SK-N-SH treated with all-trans-retinoic acid at 6 μM for 48 hours (cell line): ENCODE results near the gene C1QTNF9.

Experiments
- ATAC-seq: fragments of 200-7000 bp; cut with Tn5 transposase; 3 replicates; pipeline ENCODE4 v1.9.1; 2020; ENCODE audit warnings: mild to moderate bottlenecking, moderate library complexity
- ARNTL ChIP-seq: fragments of 450-650 bp; formaldehyde crosslinking; IDR thresholded peaks from 2 replicates; pipeline ENCODE4 v1.5.0; 2020; ENCODE audit warnings: low read depth, mild to moderate bottlenecking, moderate library complexity, borderline replicate concordance
- CSDC2 ChIP-seq: fragments of 250-450 bp; sonication (Bioruptor Pico); IDR thresholded peaks from 2 replicates; pipeline ENCODE4 v1.5.0; 2020; ENCODE audit warnings: mild to moderate bottlenecking, moderate library complexity
- ESRRG ChIP-seq: fragments of 250-450 bp; sonication (Bioruptor Pico); IDR thresholded peaks from 2 replicates; pipeline ENCODE4 v1.6.1; 2021; ENCODE audit warnings: mild to moderate bottlenecking
- PPARA ChIP-seq: fragments of 250-450 bp; sonication (Bioruptor Pico); IDR thresholded peaks from 2 replicates; pipeline ENCODE4 v1.5.0; 2020; ENCODE audit warnings: mild to moderate bottlenecking, borderline replicate concordance
- RARB ChIP-seq: fragments of 250-450 bp; sonication (Bioruptor Pico); IDR thresholded peaks from 2 replicates; pipeline ENCODE4 v1.8.0; 2021; ENCODE audit warnings: mild to moderate bottlenecking, moderate library complexity
- SNAI2 ChIP-seq: fragments of 250-450 bp; sonication (Bioruptor Pico); IDR thresholded peaks from 2 replicates; pipeline ENCODE4 v1.5.0; 2020; ENCODE audit warnings: mild to moderate bottlenecking, moderate library complexity
- TCF4 ChIP-seq: fragments of 250-450 bp; sonication (Bioruptor Pico); IDR thresholded peaks from 2 replicates; pipeline ENCODE4 v1.8.0; 2021; ENCODE audit warnings: mild to moderate bottlenecking, moderate library complexity, borderline replicate concordance
- TOX ChIP-seq: fragments of 250-450 bp; sonication (Bioruptor Pico); IDR thresholded peaks from 2 replicates; pipeline ENCODE4 v1.8.0; 2021; ENCODE audit warnings: mild to moderate bottlenecking, moderate library complexity, borderline replicate concordance
- ZC3H10 ChIP-seq: fragments of 250-450 bp; sonication (Bioruptor Pico); IDR thresholded peaks from 2 replicates; pipeline ENCODE4 v1.5.1; 2021; ENCODE audit warnings: mild to moderate bottlenecking, moderate library complexity
- ZFP3 ChIP-seq: fragments of 250-450 bp; sonication (Bioruptor Pico); IDR thresholded peaks from 2 replicates; pipeline ENCODE4 v1.5.0; 2020; ENCODE audit warnings: mild to moderate bottlenecking, moderate library complexity
- ZNF565 ChIP-seq: fragments of 450-650 bp; formaldehyde crosslinking; conservative IDR thresholded peaks from 2 replicates; pipeline ENCODE4 v1.5.0; 2020; ENCODE audit warnings: low read depth, mild to moderate bottlenecking, moderate library complexity
- ZNF70 ChIP-seq: fragments of 450-650 bp; formaldehyde crosslinking; IDR thresholded peaks from 2 replicates; pipeline ENCODE4 v1.5.0; 2020; ENCODE audit warnings: mild to moderate bottlenecking, moderate library complexity
- ZNF8 ChIP-seq: fragments of 450-650 bp; formaldehyde crosslinking; IDR thresholded peaks from 2 replicates; pipeline ENCODE4 v1.5.0; 2020; ENCODE audit warnings: mild to moderate bottlenecking, moderate library complexity
- TF ChIP-seq, protein P1 (sequence below): fragments of 250-450 bp; sonication (Bioruptor Pico); IDR thresholded peaks from 2 replicates; pipeline ENCODE4 v1.5.0; 2020; ENCODE audit warnings: mild to moderate bottlenecking, moderate library complexity
- TF ChIP-seq, protein P2 (sequence below): fragments of 250-450 bp; sonication (Bioruptor Pico); IDR thresholded peaks from 2 replicates; pipeline ENCODE4 v1.5.1; 2020; ENCODE audit warnings: low read depth, mild to moderate bottlenecking, moderate library complexity
- TF ChIP-seq, protein P3 (sequence below): fragments of 250-450 bp; sonication (Bioruptor Pico); IDR thresholded peaks from 2 replicates; pipeline ENCODE4 v1.5.1; 2021; ENCODE audit warnings: mild to moderate bottlenecking, moderate library complexity
- TF ChIP-seq, protein P4 (sequence below): fragments of 250-450 bp; sonication (Bioruptor Pico); IDR thresholded peaks from 2 replicates; pipeline ENCODE4 v1.8.0; 2020; ENCODE audit warnings: mild to moderate bottlenecking, moderate library complexity, borderline replicate concordance
- TF ChIP-seq, protein P5 (sequence below): fragments of 250-450 bp; sonication (Bioruptor Pico); IDR thresholded peaks from 2 replicates; pipeline ENCODE4 v1.8.0; 2021; ENCODE audit warnings: low read depth, mild to moderate bottlenecking, moderate library complexity, borderline replicate concordance

C1QTNF9 gene

DNA sequence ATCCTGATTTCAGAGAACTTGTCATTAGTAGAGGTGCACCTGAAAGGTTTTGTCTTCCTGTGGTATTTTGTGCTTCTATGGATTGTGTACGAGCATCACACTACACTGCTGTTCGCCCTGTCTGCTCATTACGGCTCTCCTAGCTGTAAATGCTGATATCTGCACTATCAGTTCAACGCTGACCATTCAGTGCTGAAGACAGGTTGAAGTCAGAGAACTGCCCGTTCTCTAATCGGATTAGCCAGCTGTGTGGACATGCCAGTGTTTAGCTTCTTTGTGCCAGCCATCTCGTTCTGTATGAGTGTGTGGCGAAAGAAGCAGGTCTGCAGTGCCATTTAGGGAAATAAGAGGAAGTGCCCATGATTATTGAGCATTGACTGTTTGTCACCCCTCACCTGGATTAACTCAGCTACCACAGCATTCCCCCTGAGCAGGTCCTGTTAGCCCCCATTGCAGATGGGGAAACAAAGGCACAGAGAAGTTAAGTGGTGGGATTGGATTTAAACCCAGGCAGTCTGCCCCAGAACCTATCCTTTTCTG, 21.6 kb upstream of the C1QTNF9 start:
- TF ChIP-seq ZFP3 (CRISPR knock-in tag) (no peak), TOX (CRISPR knock-in tag) (no peak), CSDC2 (CRISPR knock-in tag) (no peak), RARB (CRISPR knock-in tag) (no peak)
- TF ChIP-seq, protein P1, sequence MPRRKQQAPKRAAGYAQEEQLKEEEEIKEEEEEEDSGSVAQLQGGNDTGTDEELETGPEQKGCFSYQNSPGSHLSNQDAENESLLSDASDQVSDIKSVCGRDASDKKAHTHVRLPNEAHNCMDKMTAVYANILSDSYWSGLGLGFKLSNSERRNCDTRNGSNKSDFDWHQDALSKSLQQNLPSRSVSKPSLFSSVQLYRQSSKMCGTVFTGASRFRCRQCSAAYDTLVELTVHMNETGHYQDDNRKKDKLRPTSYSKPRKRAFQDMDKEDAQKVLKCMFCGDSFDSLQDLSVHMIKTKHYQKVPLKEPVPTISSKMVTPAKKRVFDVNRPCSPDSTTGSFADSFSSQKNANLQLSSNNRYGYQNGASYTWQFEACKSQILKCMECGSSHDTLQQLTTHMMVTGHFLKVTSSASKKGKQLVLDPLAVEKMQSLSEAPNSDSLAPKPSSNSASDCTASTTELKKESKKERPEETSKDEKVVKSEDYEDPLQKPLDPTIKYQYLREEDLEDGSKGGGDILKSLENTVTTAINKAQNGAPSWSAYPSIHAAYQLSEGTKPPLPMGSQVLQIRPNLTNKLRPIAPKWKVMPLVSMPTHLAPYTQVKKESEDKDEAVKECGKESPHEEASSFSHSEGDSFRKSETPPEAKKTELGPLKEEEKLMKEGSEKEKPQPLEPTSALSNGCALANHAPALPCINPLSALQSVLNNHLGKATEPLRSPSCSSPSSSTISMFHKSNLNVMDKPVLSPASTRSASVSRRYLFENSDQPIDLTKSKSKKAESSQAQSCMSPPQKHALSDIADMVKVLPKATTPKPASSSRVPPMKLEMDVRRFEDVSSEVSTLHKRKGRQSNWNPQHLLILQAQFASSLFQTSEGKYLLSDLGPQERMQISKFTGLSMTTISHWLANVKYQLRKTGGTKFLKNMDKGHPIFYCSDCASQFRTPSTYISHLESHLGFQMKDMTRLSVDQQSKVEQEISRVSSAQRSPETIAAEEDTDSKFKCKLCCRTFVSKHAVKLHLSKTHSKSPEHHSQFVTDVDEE (CRISPR knock-in tag) = no peak
- TF ChIP-seq, all 23 proteins: peak for 0
- ATAC-seq = no peak

DNA sequence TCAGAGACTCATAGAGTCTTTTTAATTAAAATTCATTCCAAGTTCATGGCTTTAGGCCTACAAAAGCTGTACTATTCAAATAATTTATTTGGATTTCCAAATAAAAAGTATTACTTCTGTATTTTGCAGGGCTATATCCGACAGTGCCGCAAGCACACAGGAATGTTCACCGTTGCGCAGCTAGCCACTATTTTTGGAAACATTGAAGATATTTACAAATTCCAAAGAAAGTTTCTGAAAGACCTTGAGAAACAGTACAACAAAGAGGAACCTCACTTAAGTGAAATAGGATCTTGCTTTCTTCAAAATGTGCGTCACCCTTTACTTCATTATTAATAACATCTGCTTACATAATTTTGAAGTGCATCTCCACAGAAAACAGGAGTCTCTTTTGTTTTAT, 20.5 kb upstream of the C1QTNF9 start:
- TF ChIP-seq RARB (CRISPR knock-in tag) (no peak), CSDC2 (CRISPR knock-in tag) (no peak), TOX (CRISPR knock-in tag) (no peak), SNAI2 (CRISPR knock-in tag) (no peak), PPARA (CRISPR knock-in tag) (no peak), TCF4 (CRISPR knock-in tag) (no peak), ESRRG (no peak), ZNF565 (no peak)
- TF ChIP-seq, protein P2, sequence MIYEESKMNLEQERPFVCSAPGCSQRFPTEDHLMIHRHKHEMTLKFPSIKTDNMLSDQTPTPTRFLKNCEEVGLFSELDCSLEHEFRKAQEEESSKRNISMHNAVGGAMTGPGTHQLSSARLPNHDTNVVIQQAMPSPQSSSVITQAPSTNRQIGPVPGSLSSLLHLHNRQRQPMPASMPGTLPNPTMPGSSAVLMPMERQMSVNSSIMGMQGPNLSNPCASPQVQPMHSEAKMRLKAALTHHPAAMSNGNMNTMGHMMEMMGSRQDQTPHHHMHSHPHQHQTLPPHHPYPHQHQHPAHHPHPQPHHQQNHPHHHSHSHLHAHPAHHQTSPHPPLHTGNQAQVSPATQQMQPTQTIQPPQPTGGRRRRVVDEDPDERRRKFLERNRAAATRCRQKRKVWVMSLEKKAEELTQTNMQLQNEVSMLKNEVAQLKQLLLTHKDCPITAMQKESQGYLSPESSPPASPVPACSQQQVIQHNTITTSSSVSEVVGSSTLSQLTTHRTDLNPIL (CRISPR knock-in tag) = no peak
- TF ChIP-seq, protein P3, sequence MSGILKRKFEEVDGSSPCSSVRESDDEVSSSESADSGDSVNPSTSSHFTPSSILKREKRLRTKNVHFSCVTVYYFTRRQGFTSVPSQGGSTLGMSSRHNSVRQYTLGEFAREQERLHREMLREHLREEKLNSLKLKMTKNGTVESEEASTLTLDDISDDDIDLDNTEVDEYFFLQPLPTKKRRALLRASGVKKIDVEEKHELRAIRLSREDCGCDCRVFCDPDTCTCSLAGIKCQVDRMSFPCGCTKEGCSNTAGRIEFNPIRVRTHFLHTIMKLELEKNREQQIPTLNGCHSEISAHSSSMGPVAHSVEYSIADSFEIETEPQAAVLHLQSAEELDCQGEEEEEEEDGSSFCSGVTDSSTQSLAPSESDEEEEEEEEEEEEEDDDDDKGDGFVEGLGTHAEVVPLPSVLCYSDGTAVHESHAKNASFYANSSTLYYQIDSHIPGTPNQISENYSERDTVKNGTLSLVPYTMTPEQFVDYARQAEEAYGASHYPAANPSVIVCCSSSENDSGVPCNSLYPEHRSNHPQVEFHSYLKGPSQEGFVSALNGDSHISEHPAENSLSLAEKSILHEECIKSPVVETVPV (CRISPR knock-in tag) = no peak
- TF ChIP-seq, protein P1 (CRISPR knock-in tag) = no peak
- TF ChIP-seq, protein P4, sequence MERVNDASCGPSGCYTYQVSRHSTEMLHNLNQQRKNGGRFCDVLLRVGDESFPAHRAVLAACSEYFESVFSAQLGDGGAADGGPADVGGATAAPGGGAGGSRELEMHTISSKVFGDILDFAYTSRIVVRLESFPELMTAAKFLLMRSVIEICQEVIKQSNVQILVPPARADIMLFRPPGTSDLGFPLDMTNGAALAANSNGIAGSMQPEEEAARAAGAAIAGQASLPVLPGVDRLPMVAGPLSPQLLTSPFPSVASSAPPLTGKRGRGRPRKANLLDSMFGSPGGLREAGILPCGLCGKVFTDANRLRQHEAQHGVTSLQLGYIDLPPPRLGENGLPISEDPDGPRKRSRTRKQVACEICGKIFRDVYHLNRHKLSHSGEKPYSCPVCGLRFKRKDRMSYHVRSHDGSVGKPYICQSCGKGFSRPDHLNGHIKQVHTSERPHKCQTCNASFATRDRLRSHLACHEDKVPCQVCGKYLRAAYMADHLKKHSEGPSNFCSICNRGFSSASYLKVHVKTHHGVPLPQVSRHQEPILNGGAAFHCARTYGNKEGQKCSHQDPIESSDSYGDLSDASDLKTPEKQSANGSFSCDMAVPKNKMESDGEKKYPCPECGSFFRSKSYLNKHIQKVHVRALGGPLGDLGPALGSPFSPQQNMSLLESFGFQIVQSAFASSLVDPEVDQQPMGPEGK (CRISPR knock-in tag) = no peak
- peak; percentile 84 for ATAC-seq

DNA sequence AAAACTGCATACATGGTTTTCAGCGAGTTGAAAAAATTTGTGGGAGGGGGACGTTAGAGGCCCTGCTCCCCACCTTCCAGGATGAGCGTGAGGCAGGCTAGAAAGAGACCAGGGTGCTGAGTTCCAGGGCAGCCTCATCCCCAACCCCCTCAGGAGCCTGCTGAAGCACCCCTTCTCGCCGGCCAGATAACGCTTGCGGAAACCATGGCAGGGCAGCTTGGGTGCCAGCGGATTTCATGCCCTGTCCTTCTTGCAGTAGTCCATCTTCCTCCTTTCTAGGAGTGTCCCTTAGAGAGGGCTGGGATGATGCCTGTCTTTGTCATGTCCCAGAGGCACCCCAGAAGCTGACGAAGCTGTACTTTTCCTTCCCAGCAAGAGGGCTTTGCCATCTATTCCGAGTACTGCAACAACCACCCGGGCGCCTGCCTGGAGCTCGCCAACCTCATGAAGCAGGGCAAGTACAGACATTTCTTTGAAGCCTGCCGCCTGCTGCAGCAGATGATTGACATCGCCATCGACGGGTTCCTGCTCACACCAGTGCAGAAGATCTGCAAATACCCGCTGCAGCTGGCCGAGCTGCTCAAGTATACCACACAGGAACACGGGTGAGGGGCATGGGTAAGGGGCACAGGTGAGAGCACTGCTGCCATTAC, 19.0 kb upstream of the C1QTNF9 start:
- no peak for ATAC-seq
- TF ChIP-seq CSDC2 (CRISPR knock-in tag) (no peak), ZNF565 (no peak), RARB (CRISPR knock-in tag) (no peak), ZNF8 (CRISPR knock-in tag) (no peak), ZC3H10 (no peak), ZFP3 (CRISPR knock-in tag) (no peak), SNAI2 (CRISPR knock-in tag) (no peak), ESRRG (no peak), ARNTL (CRISPR knock-in tag) (no peak), ZNF70 (CRISPR knock-in tag) (no peak), PPARA (CRISPR knock-in tag) (no peak), TOX (CRISPR knock-in tag) (no peak)
- TF ChIP-seq, protein P2 (CRISPR knock-in tag) = no peak
- TF ChIP-seq, protein P3 (CRISPR knock-in tag) = no peak
- TF ChIP-seq, protein P5, sequence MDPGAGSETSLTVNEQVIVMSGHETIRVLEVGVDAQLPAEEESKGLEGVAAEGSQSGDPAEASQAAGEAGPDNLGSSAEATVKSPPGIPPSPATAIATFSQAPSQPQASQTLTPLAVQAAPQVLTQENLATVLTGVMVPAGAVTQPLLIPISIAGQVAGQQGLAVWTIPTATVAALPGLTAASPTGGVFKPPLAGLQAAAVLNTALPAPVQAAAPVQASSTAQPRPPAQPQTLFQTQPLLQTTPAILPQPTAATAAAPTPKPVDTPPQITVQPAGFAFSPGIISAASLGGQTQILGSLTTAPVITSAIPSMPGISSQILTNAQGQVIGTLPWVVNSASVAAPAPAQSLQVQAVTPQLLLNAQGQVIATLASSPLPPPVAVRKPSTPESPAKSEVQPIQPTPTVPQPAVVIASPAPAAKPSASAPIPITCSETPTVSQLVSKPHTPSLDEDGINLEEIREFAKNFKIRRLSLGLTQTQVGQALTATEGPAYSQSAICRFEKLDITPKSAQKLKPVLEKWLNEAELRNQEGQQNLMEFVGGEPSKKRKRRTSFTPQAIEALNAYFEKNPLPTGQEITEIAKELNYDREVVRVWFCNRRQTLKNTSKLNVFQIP (CRISPR knock-in tag) = no peak
